CD4-positive, alpha-beta T cell treated with Interleukin-4 for 1 hour (primary cell): ENCODE results near the gene RACK1.
A peak's percentile ranks its signal among the peaks of the same experiment; 100 is the strongest.
"Not testable (repeated sequence)": the region's sequence is repeated elsewhere in the genome, so short reads cannot be mapped to it uniquely, and the experiment has no call there.

ENCODE experiments used
- DNase-seq, 2 donors: peaks; one replicate each; pipeline ENCODE4 v3.0.0-alpha.2; 2020 to 2022

Gene RACK1

DNA sequence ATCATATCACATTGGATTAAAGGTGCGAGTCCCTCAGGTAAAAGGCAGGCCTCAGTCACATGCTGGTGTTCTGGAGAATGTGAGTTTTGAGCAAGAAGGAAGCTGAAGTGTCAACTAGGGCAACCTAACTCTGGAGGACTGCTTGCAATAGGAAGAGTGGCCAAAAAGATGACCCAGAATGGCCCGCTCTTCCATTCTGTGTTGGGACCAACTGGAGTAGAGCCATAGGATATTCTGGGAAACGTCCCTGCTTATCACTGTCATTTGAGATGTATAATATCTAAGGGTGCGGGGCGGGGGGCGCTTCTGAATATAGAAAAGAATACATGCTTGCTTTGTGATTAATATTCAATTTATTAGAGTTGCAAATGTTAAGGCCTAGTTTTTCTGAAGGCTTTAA is 31.6 kb downstream of the RACK1 start:
- DNase-seq, result no peak

GRCh38 chr5:181211208-181211607 is 32.5 kb downstream of the RACK1 start:
- DNase-seq, result no peak

- DNase-seq, result not testable (repeated sequence)
These were observed 33.0 kb downstream of the RACK1 start for GRCh38 chr5:181210698-181211097.

- not testable (repeated sequence) for DNase-seq
These were observed 33.6 kb downstream of the RACK1 start for GRCh38 chr5:181210148-181210547.

DNA sequence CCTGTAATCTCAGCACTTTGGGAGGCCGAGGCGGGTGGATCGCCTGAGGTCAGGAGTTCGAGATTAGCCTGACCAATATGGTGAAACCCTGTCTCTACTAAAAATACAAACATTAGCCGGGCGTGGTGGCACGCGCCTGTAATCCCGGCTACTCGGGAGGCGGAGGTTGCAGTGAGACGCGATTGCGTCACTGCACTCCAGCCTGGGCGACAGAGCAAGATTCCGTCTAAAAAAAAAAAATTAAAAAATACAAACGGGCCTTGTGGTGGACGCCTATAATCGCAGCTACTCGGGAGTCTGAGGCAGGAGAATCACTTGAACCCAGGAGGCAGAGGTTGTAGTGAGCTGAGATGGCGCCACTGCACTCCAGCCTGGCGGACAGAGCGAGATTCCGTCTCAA is 34.7 kb downstream of the RACK1 start:
- DNase-seq, result not testable (repeated sequence)

GRCh38 chr5:181207960-181208253 is 35.8 kb downstream of the RACK1 start:
- no peak for DNase-seq

DNA sequence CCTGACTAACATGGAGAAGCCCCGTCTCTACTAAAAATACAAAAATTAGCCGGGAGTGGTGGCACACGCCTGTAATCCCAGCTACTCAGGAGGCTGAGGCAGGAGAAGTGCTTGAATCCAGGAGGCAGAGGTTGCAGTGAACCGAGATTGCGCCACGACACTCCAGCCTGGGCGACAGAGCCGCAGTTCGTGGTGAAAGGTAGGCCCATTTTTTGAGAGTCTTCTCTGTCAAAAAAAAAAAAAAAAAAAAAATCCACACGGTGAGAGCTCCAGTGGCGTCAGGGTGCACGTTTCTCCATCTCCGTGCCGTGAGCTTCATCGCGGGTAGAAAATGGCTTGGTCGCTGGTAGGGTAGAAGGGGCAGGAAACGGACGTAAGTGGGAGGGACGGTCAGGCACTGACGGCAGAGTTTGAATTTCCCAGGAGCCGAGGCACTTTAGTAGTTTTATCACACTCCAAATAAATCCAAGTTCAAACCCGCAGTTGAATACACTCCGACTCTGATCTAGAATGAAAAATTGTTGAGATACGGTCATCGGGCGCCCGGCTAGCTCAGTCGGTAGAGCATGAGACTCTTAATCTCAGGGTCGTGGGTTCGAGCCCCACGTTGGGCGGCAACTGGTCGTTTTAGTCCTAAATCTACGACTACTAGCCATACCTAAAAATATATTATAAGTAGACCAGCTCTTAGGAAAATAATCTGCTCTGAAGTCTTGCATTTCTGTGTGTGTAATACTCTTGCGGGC is 36.3 kb downstream of the RACK1 start:
- DNase-seq, result peak; percentile 83 to 88

- DNase-seq, result peak in 1 of 2 donors; percentile 27
These were observed 37.7 kb downstream of the RACK1 start for GRCh38 chr5:181205761-181206649.

DNA sequence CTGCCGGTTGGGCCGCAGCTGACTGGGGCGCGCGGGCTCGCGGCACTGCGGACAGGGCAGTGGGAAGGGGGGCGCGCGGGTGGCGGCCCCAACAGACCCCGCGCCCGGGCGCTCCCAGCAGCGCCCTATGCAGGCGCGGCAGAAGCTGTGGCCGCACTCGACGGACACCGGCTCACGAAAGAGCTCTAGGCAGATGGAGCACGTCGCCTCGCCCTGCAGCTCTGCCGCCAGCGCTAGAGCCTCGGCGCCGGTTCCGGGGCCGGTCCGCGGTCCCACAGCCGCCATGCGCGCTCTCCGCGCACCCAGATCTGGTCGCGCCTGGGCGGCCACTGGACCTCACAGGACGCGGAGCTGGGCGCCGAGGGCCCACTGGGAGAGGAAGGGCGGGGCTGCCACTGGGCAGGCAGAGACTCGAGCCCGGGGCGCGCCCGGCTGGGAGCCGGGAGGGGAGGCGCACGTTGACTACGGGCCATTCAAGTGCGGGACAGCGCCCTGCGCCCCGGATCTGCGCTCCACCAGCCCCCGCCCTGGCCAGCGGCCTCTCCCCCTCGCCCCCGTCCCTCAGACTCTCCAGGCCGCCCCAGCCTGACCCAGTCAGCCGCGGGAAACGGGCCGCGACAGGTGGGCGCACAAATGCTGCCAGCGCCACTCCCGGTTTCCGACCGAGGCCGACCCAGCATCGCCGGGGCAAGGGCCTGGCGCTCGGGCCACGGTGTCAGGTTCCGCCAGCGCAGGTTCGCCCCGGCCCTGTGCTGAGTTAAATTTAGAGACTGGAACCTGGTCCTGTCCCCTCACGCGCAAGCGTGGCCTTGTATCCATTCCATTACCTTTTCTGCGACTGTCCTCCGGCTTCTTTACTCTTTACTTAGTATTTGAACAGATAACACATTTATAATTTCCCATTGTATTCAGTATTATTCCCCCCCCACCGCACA is 38.6 kb downstream of the RACK1 start, which contains the start of gene TRIM7:
Gene TRIM7, minus strand, starts transcription at position 371 of the 935 bp plus-strand sequence. Its CDS starts 86 bp downstream, at position 285.
- peak in 1 of 2 donors; percentile 14 for DNase-seq

GRCh38 chr5:181204113-181204825 is 39.4 kb downstream of the RACK1 start:
- DNase-seq, result peak in 1 of 2 donors; percentile 29

DNA sequence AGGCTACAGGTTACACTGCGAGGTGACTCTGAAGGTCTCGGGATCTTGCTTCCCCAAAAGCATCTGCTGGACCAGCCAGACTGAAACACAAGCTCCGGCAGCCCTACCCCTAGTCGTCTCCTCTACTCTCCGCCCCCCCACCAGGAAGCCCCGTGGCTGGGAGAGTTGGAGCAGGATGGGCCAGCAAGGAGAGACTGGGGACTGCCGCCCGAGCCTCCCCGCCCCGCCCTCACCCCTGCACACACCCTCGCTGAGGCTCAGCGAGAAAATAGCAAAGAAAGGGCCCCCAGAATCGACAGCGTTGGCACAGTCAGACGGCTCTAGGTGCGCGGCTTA is 40.0 kb downstream of the RACK1 start:
- DNase-seq, result no peak

- DNase-seq, result no peak
These were observed 40.5 kb downstream of the RACK1 start for GRCh38 chr5:181203093-181203711.

- no peak for DNase-seq
These were observed 42.9 kb downstream of the RACK1 start for GRCh38 chr5:181200816-181201215.

- DNase-seq, result no peak
These were observed 43.6 kb downstream of the RACK1 start for GRCh38 chr5:181199881-181200638.

- peak in 1 of 2 donors; percentile 19 for DNase-seq
These were observed 44.7 kb downstream of the RACK1 start for GRCh38 chr5:181198905-181199519.

- DNase-seq, result no peak
These were observed 45.5 kb downstream of the RACK1 start for GRCh38 chr5:181198106-181198685.

DNA sequence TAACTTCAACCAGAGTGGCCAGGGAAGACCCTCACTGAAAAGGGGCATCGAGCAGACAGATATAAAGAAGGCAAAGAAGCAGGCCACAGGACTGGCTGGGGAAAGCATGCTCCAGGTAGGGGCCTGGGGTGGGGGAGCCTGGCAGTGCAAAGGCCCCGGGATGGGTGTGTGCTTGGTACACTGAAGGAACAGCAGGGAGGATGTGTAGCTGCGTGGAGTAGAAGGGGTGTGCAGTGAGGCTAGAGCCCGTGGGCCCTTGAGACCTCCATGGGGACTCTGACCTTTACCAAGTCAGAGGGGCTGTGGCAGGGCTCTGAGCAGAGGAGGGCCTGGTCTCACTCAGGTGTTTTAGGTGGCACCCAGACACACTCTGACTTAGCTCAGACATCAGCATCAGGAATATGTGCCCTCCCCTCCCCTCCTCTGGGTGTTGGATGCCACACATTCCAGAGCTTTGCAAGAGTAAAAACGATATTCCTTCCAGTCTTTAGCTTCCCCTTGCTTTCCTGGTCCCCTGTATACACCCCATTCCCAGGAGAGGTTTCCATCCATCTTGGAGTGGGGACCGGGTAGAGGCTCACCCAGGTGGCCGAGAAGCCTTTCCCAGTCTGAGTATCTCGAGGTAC is 46.3 kb downstream of the RACK1 start:
- no peak for DNase-seq

GRCh38 chr5:181195249-181195761 is 48.4 kb downstream of the RACK1 start:
- DNase-seq, result no peak

DNA sequence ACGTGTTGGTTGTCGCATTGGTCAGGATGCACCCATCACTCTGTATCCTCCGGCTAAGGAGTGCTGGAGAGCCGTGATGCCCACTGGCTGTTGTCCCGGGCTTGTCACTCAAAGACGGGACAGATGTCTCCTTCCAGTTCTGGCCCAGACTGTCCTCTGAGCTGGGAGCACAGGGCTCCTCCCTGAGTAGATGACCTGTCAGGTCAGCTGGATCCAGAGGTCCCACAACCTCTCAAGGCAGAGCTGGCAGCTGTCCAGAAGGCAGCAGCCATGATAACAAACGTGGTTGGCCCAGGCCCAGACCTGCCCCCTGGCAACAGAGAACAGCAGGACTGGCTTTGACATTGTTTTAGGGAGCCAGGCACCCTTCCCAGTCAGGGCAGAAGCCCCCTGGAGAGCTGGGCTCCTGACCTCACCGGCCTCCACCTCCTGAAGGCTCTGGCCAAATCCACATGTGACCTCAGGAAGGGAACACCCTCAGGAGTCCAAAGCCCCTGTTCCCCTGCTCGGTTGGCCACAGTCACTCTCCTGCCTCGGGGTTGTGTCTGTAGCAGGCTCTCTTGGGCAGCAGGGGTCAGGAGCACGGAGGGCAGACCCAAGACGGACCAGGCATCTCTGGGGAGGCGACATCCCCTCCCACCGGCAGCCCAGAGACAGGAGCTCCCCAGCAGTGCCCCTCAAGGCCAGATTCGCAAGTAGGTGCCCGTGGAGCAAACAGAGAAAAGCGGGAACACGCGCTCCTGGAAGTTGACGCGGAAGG is 49.0 kb downstream of the RACK1 start:
- DNase-seq, result no peak
